ENCODE data around the gene FICD. TPM values are rescaled to one million over a fixed set of nuclear protein-coding genes. Genes with fewer than 3 reads are reported as not detected.

Gene FICD
- total and polyA plus RNA-seq, 9 of the 15 experiments (the other 6 are each of a cell fraction or from before 2014, with no cell fraction given) = 0.88 to 4.5 (median 1.9) TPM

GRCh38 chr12:108502922-108503321 lies 12.2 kb upstream of the FICD start (continued):
- no peak for TF ChIP-seq MEIS2 (IDR thresholded peaks at IDR 0.05; ENCODE audit: partially characterized antibody)

DNA sequence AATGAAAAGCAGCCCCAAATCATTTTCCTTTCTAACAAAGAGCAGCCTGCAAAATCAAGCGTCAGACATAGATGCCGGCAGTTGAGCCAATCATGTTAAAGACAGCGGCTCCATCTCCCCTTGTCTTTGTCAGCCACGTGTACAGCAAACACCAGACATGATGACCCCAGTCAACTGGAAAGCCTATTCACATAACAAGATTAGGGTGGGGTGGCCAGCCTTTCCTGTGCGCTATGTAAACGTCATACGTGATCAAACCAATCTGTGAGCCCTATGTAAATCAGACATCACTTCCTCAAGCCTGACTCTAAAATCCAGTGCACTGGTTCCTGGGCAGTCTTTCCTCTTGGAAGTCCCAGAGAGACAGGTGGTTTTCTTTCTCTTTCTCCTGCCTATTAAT lies 9.9 kb upstream of the FICD start:
- Histone ChIP-seq H3K79me2 (ENCODE audit: control insufficient read depth, insufficient read depth, low read length) (no peaks in the 10 kb centered on the region), H3K27ac (ENCODE audit: extremely low read depth, low read depth, low read length) (no peak overlapping the region), H2AFZ (ENCODE audit: low read depth, low read length) (no peak overlapping the region), H3K9ac (ENCODE audit: insufficient read depth in 1 of 2, low read depth in 2 of 2, low read length in 2 of 2) (no peak overlapping the region), H3K4me2 (ENCODE audit: insufficient read depth, low read length) (no peak overlapping the region), H3K36me3 (ENCODE audit: control insufficient read depth, insufficient read depth, low read length) (no peaks in the 10 kb centered on the region), H3K4me1 (replicated peaks in 1 of 2; ENCODE audit: control insufficient read depth in 2 of 2, insufficient read depth in 2 of 2, low read length in 2 of 2) (no peaks in the 10 kb centered on the region), H3K27me3 (ENCODE audit: control insufficient read depth in 2 of 2, insufficient read depth in 2 of 2, low read length in 2 of 2) (peaks cover 0 to 7% of the 10 kb centered on the region in 2 experiments; a peak in 1 of 5 replicates), H3K9me3 (replicated peaks; ENCODE audit: control insufficient read depth, insufficient read depth, low read depth, low read length) (peaks cover 9% of the 10 kb centered on the region; the same call in 1 of the 2 replicates), H4K20me1 (replicated peaks; ENCODE audit: control insufficient read depth, insufficient read depth, low read length) (no peaks in the 10 kb centered on the region), H3K4me3 (no peak overlapping the region), H3K9me1 (ENCODE audit: control insufficient read depth, insufficient read depth, low read length) (no peaks in the 10 kb centered on the region)
- no peak for FAIRE-seq
- DNase-seq (ENCODE audit: extremely low read depth in 1 of 4, low spot score in 3 of 4) = no peak
- BruUV-seq (replicated peaks) = no TSS peak
- ChIA-PET CTCF (ENCODE audit: low intra/inter-chr PET ratio) (no interaction called here), POLR2A (no interaction called here)
- ATAC-seq = no peak
- intact Hi-C loops (cut with micrococcal nuclease) = no loop called here
- 4% methylated on average over 7 of the region's 7 CpGs for WGBS (ENCODE audit: insufficient coverage, low coverage, missing lambda C conversion rate)
- in situ Hi-C loops (cut with MboI) = no loop called here
- no peak for TF ChIP-seq KLF10 (CRISPR knock-in tag; IDR thresholded peaks at IDR 0.05)
- TF ChIP-seq PHF20 (IDR thresholded peaks at IDR 0.05; ENCODE audit: partially characterized antibody) = no peak
- no peak for TF ChIP-seq RFX1 (IDR thresholded peaks at IDR 0.05)
- TF ChIP-seq, protein P1, sequence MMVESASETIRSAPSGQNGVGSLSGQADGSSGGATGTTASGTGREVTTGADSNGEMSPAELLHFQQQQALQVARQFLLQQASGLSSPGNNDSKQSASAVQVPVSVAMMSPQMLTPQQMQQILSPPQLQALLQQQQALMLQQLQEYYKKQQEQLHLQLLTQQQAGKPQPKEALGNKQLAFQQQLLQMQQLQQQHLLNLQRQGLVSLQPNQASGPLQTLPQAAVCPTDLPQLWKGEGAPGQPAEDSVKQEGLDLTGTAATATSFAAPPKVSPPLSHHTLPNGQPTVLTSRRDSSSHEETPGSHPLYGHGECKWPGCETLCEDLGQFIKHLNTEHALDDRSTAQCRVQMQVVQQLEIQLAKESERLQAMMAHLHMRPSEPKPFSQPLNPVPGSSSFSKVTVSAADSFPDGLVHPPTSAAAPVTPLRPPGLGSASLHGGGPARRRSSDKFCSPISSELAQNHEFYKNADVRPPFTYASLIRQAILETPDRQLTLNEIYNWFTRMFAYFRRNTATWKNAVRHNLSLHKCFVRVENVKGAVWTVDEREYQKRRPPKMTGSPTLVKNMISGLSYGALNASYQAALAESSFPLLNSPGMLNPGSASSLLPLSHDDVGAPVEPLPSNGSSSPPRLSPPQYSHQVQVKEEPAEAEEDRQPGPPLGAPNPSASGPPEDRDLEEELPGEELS (CRISPR knock-in tag; IDR thresholded peaks at IDR 0.05; ENCODE audit: borderline replicate concordance) = no peak
- TF ChIP-seq SNRNP70 (optimal IDR thresholded peaks at IDR 0.05; ENCODE audit: low read depth, low read length) = no peak
- TF ChIP-seq FOXA3 (CRISPR knock-in tag; conservative IDR thresholded peaks at IDR 0.05 in 1 of 2, IDR thresholded peaks at IDR 0.05 in 1 of 2) = no peak
- TF ChIP-seq XRCC3 (IDR thresholded peaks at IDR 0.05) = no peak
- TF ChIP-seq FOXM1 (IDR thresholded peaks at IDR 0.05; ENCODE audit: low read depth) = no peak
- TF ChIP-seq FOXM1 (CRISPR knock-in tag; IDR thresholded peaks at IDR 0.05; ENCODE audit: low read depth) = no peak
- TF ChIP-seq CREBBP (IDR thresholded peaks at IDR 0.05; ENCODE audit: low read depth, low read length) = no peak
- no peak for TF ChIP-seq PHF8 (IDR thresholded peaks at IDR 0.05; ENCODE audit: borderline replicate concordance, low read length)
- no peak for TF ChIP-seq ZNF347 (CRISPR knock-in tag; IDR thresholded peaks at IDR 0.05; ENCODE audit: low read depth)
- TF ChIP-seq NONO (IDR thresholded peaks at IDR 0.05; ENCODE audit: low read depth in 2 of 2, low read length in 1 of 2) = no peak
- no peak for TF ChIP-seq CTCF (IDR thresholded peaks at IDR 0.05 in 2 of 3, conservative IDR thresholded peaks at IDR 0.05 in 1 of 3; ENCODE audit: insufficient read depth in 2 of 3, low read depth in 1 of 3, low read length in 3 of 3)
- no peak for TF ChIP-seq CGGBP1 (CRISPR knock-in tag; IDR thresholded peaks at IDR 0.05)
- no peak for TF ChIP-seq RBM17 (IDR thresholded peaks at IDR 0.05; ENCODE audit: borderline replicate concordance, low read depth, low read length)
- TF ChIP-seq ELF1 (tag; IDR thresholded peaks at IDR 0.05) = no peak

All from K562 (cell line).